ENCODE results near the gene MAP1B.
"Not testable (repeated sequence)": the region's sequence is repeated elsewhere in the genome, so short reads cannot be mapped to it uniquely, and the experiment has no call there.

The MAP1B gene

GRCh38 chr5:72166070-72166979, 59.0 kb downstream of the MAP1B start:
- DNase-seq: peak; percentile 74

DNA sequence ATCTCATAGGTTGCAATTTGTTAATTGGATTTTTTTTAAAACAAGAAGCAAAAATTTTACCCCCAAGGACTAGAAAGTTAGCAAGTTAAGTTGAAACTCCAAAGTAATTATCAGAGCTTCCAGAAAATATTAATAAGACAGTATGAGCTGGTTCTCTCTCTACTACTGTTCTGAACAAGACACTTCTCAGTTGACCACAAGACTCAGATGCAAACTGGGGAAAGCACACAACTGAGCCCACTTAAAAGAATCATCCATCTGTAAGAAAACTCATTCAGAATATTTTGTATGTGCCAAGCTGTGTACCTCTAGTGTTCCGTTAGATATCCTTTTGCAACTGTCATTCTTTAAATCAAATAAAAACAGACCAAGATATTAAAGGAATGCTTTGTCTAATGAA, 60.0 kb downstream of the MAP1B start:
- DNase-seq: no peak

GRCh38 chr5:72167804-72168203, 60.5 kb downstream of the MAP1B start:
- peak; percentile 27 for DNase-seq

DNA sequence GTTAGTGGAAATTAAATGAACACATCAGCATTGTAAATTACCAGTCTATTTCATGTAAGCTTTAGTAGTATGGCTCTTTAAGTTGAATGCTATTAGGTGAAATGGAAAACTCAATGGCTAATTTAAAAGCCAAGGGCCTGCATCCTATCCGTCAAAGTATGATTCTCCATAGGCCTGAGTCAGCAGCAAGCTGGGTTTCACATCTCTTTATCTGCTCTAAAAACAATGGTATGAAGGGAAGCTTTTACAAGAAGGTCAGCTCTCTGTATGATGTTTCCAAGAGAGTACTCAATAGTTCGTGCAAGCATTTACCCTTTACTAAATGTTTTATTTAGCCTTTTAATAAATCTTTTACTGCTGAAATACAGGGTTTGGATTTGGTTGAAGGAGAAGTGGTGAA, 62.8 kb downstream of the MAP1B start:
- DNase-seq: no peak

DNA sequence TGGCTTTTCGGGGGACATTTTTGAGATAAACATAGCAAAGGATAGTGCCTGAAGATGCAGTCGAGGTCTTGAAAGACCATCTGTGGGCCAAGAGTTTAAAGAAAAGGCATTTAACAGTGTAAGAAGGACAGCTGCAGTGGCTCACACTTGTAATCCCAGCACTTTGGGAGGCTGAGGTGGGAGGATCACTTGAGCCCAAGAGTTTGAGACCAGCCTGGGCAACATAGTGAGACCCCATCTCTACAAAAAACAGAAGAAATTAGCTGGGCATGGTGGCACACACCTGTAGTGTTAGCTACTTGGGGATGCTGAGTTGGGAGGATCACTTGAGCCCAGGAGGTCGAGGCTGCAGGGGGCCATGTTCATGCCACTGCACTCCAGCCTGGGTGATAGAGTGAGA, 63.9 kb downstream of the MAP1B start:
- DNase-seq: not testable (repeated sequence)

DNA sequence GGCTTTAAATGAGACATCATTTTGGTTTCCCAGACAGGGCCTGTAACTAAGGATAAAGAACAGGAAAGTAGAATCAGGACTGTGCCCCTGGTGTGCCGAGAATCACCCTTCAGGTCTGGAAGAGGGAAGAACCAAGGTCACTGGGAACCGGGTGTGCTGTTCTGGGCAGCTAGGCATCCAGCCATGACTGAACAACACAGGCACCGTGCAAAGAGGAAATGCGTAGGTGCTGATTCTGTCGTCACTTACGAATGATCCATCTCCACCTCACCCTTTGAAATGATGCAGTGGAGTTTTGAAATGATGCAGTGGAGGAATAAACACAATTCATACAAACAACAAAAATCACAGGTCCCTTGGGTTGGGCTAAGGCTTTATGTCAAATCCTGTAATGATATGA, 64.4 kb downstream of the MAP1B start:
- DNase-seq: no peak

- no peak for DNase-seq
Observed at GRCh38 chr5:72172786-72173185, 65.5 kb downstream of the MAP1B start.

DNA sequence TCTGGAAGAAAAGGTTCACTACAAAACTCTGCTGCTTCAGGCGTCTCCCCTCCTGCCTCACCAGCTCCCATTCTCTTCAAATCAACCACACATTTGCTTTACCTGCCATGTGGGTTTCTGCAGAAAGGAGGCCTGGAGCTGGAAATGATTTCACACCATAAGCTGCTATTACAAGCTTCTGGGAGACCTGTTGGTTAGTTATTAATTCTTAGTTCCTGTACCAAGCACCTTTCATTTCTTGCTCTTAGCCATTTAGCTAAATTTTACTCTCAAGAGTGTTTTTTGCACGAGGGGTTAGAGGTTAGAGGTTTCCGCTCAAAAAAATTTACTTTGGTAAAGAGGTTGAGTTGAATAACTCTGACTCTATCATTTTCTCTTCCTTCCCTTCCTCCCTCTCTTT, 70.3 kb downstream of the MAP1B start:
- no peak for DNase-seq

DNA sequence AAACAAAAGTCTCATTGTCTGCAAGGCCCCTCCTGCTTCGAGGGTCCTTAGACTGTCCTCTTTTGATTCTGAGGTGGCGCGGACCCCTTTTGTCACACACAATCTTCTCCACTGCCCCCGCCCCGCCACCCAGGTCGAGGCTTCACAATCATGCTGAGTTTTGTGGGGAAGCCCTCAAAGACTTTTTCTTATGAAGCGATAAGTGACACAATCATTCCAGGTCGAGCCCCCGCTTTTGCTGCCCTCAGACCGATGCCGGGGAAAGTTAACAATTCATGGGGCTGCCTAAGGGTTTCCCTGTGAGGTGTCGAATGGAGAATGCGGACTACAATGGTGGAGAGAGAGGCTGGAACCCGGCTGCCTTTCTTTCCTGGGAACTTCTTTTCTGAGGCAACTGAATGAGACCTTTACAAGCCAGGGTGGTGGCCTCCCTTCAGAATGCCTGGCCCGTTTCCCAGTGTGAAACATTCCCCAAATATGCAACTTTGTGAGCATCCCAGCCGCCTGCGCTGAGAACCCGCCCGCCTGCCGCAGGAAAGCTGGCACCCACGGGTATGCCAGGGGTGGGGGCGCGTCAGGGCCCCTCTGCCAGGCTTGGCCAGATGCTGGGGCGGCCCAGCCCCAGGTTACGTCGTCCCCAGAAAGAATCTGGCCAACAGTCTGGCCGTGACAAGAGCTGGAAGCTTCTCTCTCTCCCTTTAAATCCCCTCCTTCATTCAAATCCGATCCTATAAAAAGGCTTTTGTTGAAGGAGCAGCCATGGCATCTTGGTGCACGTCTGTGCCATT, 71.9 kb downstream of the MAP1B start:
- peak; percentile 74 for DNase-seq

- DNase-seq: peak; percentile 74
Observed at GRCh38 chr5:72179816-72180440, 72.7 kb downstream of the MAP1B start.

DNA sequence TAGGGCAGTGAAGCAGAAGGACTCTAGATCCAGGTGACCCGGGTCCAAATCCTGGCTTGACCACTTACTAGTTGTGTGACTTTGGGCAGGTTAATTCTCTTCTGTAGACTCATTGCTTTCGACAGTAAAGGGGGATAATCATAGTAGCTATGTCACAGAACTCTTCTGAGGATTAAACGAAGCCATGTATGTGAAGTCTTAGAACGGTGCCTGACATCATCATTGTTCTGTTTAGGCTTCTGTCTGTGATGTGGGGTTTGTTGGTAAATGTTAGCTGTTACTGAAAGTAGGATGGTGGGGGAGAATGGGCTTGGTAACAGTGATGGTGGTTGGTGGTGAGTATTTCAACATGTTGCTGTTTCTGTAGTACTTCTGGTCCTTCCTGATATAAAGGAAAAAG, 73.7 kb downstream of the MAP1B start:
- DNase-seq: peak; percentile 16

GRCh38 chr5:72182686-72183085, 75.4 kb downstream of the MAP1B start:
- DNase-seq: no peak

GRCh38 chr5:72183101-72183520, 75.8 kb downstream of the MAP1B start:
- DNase-seq: no peak

GRCh38 chr5:72184408-72184807, 77.1 kb downstream of the MAP1B start:
- DNase-seq: no peak

- no peak for DNase-seq
Observed at GRCh38 chr5:72185496-72186329, 78.4 kb downstream of the MAP1B start.

GRCh38 chr5:72187388-72188075, 80.3 kb downstream of the MAP1B start:
- DNase-seq: no peak

DNA sequence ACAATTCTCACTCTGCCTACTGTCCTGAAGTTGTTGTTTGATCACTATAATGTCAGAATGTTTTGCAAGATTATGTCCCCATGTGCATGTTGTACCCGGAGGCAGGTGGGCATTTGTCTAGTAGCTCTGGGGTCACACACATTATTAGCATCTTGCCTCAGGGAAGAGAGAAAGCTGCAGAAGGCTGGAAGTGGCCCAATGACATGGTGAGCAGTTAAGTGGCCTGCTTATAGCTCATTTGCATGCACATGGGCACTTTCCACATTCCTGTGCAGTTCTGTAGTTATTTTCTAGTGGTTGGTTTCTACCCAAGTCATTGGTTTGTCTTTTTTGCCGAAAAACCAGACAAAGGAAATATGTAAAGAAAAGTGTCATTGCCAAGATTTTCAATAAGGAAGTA, 80.9 kb downstream of the MAP1B start:
- DNase-seq: no peak

- DNase-seq: no peak
Observed at GRCh38 chr5:72189146-72189545, 81.9 kb downstream of the MAP1B start.

GRCh38 chr5:72191404-72191803, 84.1 kb downstream of the MAP1B start:
- no peak for DNase-seq

DNA sequence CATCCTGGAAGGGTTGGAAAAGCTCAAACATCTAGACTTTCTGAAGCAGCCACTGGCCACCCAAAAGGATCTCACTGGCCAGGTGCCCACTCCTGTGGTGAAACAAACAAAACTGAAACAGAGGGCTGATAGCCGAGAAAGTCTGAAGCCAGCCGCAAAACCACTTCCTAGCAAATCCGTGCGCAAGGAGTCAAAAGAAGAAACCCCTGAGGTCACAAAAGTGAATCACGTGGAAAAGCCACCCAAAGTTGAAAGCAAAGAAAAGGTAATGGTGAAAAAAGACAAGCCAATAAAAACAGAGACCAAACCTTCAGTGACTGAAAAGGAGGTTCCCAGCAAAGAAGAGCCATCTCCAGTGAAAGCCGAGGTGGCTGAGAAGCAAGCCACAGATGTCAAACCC, 87.6 kb downstream of the MAP1B start:
- no peak for DNase-seq

DNA sequence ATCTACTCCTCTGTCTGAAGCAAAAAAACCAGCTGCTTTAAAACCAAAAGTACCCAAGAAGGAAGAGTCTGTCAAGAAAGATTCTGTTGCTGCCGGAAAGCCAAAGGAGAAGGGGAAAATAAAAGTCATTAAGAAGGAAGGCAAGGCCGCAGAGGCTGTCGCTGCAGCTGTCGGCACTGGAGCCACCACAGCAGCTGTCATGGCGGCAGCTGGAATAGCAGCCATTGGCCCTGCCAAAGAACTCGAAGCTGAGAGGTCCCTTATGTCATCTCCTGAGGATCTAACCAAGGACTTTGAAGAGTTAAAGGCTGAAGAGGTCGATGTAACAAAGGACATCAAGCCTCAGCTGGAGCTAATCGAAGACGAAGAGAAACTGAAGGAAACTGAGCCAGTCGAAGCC, 88.3 kb downstream of the MAP1B start:
- DNase-seq: no peak

DNA sequence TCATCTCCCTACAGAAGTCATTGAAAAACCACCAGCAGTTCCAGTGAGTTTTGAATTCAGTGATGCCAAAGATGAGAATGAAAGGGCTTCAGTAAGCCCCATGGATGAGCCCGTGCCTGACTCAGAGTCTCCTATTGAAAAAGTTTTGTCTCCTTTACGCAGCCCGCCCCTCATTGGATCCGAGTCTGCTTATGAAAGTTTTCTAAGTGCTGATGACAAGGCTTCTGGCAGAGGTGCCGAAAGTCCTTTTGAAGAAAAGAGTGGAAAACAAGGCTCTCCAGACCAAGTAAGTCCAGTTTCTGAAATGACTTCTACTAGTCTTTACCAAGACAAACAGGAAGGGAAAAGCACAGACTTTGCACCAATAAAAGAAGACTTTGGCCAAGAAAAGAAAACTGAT, 90.1 kb downstream of the MAP1B start:
- DNase-seq: no peak

Measured in midbrain (tissue), 1 donor.